GM12874 (cell line): ENCODE measurements around the gene PAEP.

Experiments
- CTCF ChIP-seq: IDR thresholded peaks from 2 replicates; pipeline ENCODE4 v1.5.1; 2011; ENCODE audit warnings: low read depth, mild to moderate bottlenecking, control low read depth, low read length, moderate library complexity; ENCODE audit not compliant: insufficient read depth

Gene PAEP

GRCh38 chr9:135588886-135589595 is 27.5 kb downstream of the PAEP start:
- TF ChIP-seq CTCF = no peak

GRCh38 chr9:135589596-135590485 is 28.3 kb downstream of the PAEP start:
- TF ChIP-seq CTCF = no peak

DNA sequence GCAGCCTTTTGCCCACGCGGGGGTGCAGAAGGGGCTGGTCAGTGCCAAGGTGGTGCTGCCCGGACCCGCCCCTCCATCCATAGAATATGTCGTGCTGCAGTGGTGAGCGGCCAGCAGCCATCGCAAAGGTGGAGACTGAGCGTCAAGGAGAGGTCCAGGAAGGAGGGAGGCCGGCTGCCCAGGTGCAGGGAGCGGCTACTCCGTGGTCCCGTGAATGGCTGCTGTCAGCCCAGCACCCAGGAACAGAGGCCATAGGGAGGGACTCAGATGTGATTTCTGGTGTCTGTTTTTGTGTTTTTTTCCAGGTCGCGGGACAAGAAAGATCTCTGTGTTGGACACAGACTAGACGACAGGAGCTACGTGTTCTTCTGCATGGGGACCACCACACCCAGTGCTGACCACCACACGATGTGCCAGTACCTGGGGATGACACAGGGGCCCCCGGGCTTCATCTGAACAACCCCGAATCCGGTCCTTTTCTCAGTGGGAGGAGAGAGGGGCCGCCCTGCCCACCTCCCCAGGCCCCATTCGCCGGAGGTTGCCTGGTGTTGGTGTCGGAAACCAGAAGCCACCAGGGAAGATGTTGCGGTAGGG is 29.0 kb downstream of the PAEP start:
- TF ChIP-seq CTCF = no peak

GRCh38 chr9:135591506-135592330 is 30.2 kb downstream of the PAEP start:
- TF ChIP-seq CTCF = no peak

DNA sequence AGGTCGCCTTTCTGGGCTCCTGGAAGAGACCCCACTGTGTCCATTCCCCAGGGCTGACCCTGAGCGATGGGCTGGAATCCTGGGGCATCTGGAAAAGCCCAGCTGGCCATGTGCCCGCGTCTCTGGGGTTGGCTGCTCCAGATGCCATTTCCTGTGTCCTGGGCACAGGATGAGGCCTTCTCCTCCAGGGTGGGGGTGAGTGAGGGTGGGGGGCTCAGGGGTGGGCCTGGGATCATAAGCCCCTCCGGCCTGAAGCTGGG is 30.7 kb downstream of the PAEP start:
- no peak for TF ChIP-seq CTCF

DNA sequence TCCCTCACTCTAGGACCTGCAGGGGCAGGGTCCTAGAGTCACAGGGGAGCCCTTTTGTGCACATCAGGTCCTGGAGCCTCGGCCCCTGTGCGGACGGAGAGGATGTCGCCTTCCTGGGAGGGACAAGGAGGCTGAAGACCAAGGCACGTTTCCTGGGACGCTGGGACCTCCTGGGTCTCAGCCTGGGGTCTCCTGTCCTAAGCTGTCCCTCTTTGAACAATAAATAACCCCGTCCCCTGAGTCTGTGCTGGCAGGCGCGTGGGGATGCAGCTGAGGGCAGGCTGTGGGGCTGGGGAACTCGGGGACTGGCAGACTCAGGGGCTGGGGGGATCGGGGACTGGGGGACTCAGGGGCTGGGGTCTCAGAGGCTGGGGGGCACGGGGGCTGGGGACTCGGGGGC is 31.1 kb downstream of the PAEP start:
- TF ChIP-seq CTCF = no peak

GRCh38 chr9:135596211-135596610 is 34.7 kb downstream of the PAEP start:
- TF ChIP-seq CTCF = no peak
